NB4 (cell line): Measurements from ENCODE around the gene SLC35D1.

Experiments
- CTCF ChIP-seq: IDR thresholded peaks from one replicate; pipeline ENCODE4 v1.5.1; 2012; ENCODE audit warnings: low read depth, low read length
- MAX ChIP-seq: IDR thresholded peaks from 2 replicates; pipeline ENCODE4 v1.6.1; 2011; ENCODE audit warnings: low read depth, low read length
- MYC ChIP-seq: IDR thresholded peaks from 2 replicates; pipeline ENCODE4 v1.6.1; 2011; ENCODE audit warnings: low read depth, low read length
- POLR2A ChIP-seq: IDR thresholded peaks from 2 replicates; pipeline ENCODE4 v1.6.1; 2011; ENCODE audit warnings: mild to moderate bottlenecking; ENCODE audit not compliant: insufficient read length; ENCODE audit errors: extremely low read depth

GRCh38 chr1:66980745-66981367 lies 73.1 kb downstream of the SLC35D1 start:
- TF ChIP-seq CTCF: no peak
- no peak for TF ChIP-seq MAX
- no peak for TF ChIP-seq POLR2A
- TF ChIP-seq MYC: no peak
